BE2C (cell line): ENCODE measurements around the gene SRP9.
"Not testable (repeated sequence)": the region's sequence is repeated elsewhere in the genome, so short reads cannot be mapped to it uniquely, and the experiment has no call there.

ENCODE experiments used
- DNase-seq: peaks from one replicate; pipeline ENCODE4 v3.0.0-alpha.2; 2020
- H3K27me3 ChIP-seq: fragments of 250-450 bp; sonication (Bioruptor Pico); 2 replicates; pipeline ENCODE4 v1.5.1; 2020; ENCODE audit warnings: mild to moderate bottlenecking
- H3K36me3 ChIP-seq: fragments of 250-450 bp; sonication (Bioruptor Pico); 2 replicates; pipeline ENCODE4 v1.5.1; 2020; ENCODE audit warnings: mild to moderate bottlenecking
- H3K4me1 ChIP-seq: fragments of 250-450 bp; sonication (Bioruptor Pico); 2 replicates; pipeline ENCODE4 v1.5.1; 2020
- H3K4me3 ChIP-seq: 2 replicates; pipeline ENCODE4 v1.5.1; 2011; ENCODE audit warnings: low read depth, low read length
- H3K9me3 ChIP-seq: fragments of 250-450 bp; sonication (Bioruptor Pico); 2 replicates; pipeline ENCODE4 v1.5.1; 2020
- TF ChIP-seq, protein P1 (sequence below): IDR thresholded peaks from 2 replicates; pipeline ENCODE4 v1.5.1; 2012; ENCODE audit warnings: mild to moderate bottlenecking, low read depth, low read length

The SRP9 gene

DNA sequence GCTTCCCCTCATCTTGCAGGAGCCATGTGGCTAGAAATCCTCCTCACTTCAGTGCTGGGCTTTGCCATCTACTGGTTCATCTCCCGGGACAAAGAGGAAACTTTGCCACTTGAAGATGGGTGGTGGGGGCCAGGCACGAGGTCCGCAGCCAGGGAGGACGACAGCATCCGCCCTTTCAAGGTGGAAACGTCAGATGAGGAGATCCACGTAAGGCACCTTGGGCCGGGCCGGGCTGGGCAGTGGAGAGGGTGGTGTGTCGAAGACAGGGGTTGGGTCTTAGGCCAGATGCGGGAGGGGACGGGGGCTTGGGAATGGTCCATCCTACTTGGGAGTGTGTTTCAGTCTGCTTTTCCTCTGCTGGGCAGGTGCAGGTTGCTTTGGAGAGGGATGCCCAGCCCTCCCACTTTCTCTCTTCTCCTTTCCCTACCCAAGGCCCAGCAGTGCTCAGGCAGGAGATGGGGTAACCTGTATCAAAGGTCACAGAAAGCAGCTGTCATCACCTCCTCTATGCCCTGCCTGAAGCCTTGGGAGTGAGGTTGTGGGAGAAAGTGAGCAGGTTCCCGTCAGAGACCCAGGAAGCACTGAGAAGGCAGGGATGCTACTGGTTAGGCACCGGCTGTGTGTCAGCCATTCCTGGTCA is 51.2 kb downstream of the SRP9 start:
- no peaks in the 10 kb centered on the region for H3K9me3 ChIP-seq
- no peak overlapping the region for H3K4me3 ChIP-seq
- TF ChIP-seq, protein P1, sequence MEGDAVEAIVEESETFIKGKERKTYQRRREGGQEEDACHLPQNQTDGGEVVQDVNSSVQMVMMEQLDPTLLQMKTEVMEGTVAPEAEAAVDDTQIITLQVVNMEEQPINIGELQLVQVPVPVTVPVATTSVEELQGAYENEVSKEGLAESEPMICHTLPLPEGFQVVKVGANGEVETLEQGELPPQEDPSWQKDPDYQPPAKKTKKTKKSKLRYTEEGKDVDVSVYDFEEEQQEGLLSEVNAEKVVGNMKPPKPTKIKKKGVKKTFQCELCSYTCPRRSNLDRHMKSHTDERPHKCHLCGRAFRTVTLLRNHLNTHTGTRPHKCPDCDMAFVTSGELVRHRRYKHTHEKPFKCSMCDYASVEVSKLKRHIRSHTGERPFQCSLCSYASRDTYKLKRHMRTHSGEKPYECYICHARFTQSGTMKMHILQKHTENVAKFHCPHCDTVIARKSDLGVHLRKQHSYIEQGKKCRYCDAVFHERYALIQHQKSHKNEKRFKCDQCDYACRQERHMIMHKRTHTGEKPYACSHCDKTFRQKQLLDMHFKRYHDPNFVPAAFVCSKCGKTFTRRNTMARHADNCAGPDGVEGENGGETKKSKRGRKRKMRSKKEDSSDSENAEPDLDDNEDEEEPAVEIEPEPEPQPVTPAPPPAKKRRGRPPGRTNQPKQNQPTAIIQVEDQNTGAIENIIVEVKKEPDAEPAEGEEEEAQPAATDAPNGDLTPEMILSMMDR = no peak
- no peak for DNase-seq
- no peaks in the 10 kb centered on the region for H3K36me3 ChIP-seq
- H3K4me1 ChIP-seq = no peaks in the 10 kb centered on the region
- H3K27me3 ChIP-seq = no peaks in the 10 kb centered on the region

DNA sequence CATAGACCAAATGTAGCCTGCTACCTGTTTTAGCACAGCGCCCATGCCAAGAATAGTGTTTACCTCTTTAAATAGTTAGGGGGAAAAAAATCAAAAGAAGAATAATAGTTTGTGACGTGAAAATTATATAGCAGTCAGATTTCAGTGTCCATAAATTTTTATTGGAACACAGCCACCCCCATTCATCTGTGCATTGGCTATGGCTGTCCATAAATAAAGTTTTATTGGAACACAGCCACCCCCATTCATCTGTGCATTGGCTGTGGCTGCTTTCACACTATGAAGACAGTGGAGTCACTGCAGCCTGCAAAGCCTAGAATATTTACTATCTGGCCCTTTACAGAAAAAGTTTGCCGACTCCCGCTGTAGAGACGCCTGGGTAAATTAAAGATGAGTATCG is 53.2 kb downstream of the SRP9 start:
- Histone ChIP-seq H3K36me3 (no peaks in the 10 kb centered on the region), H3K4me1 (no peaks in the 10 kb centered on the region)

DNA sequence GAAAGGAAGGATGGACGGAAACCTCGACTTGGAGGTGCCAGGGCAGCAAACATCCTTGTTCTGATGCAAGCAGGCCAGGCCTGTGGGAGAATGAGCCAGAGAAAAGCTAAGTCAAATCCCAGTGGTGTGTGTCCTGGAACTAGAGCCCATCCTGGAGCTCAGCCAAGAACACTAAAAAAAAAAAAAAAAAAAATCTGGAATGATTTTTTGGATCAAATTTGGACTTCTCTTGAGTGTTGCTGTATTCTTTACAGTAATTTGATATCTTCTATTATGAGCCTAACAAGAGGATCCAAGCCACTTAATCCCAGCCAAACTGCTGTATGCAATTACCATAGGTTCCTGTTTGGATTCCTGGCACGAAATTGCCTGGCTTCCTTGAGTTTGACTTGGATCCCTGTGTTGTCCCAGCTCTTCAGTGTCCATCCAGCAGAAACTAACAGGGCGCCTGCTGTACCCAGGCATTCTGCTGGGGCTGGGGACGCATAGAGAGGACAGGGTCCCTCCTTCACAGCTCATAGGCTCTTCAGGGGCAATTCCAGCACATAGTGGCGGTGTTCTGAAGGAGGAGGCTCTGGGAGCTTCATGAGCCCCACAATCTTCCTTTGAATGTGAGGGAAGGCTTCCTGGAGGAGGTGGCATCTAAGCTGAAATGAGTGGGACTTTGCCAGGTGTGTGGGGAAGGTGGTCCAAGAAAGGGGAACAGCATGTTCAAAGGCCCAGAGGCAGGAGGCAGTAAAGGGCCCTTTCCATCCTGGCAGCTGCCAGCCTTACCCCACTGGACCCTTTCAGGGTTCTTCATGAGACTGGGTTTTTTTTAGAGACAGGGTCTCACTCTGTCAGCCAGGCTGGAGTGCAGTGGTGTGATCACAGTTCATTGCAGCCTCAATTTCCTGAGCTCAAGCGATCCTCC is 57.0 kb downstream of the SRP9 start:
- DNase-seq = no peak

More for the DNA sequence above, 53.2 kb downstream of the SRP9 start:
- no peak for DNase-seq
- Histone ChIP-seq H3K9me3 (no peaks in the 10 kb centered on the region), H3K27me3 (no peaks in the 10 kb centered on the region), H3K4me3 (no peak overlapping the region)
- TF ChIP-seq, protein P1 = no peak

DNA sequence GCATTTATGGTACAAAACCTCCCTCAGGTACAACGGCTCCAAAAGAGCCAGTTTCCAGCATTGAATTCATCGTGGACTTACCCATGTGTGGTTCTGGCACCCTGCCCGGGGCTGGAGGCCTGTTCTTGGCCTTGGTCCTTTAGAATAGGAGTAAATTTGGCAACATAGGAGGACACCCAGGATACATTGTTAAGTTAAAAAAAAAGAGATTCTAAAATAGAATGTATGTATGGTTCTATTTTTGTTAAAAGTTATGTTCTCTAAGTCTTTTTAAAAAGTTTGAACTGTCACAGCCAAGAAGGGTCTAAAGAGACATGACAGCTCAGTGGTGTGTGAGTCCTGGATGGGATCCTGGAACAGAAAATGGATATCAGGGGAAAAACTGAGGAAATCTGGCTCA is 58.2 kb downstream of the SRP9 start:
- Histone ChIP-seq H3K4me3 (no peak overlapping the region), H3K27me3 (no peaks in the 10 kb centered on the region), H3K4me1 (no peaks in the 10 kb centered on the region), H3K36me3 (no peaks in the 10 kb centered on the region), H3K9me3 (no peaks in the 10 kb centered on the region)
- DNase-seq = peak; percentile 38
- TF ChIP-seq, protein P1 = no peak

More for the DNA sequence above, 57.0 kb downstream of the SRP9 start:
- Histone ChIP-seq H3K27me3 (no peaks in the 10 kb centered on the region), H3K4me1 (no peaks in the 10 kb centered on the region), H3K4me3 (no peak overlapping the region), H3K9me3 (no peaks in the 10 kb centered on the region), H3K36me3 (no peaks in the 10 kb centered on the region)
- TF ChIP-seq, protein P1 = no peak

DNA sequence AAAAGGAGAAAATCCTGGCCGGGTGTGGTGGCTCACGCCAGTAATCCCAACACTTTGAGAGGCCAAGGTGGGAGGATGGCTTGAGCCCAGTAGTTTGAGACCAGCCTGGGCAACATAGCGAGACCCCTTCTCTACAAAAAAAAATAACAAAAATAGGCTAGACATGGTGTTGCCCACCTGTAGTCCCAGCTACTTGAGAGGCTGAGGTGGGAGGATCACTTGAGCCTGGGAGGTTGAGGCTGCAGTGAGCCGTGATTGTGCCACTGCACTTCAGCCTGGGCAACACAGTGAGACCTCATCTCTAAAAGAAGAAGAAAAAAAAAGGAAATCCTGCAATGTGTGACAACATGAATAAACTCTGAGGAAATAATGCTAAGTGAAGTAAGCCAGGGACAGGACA is 58.7 kb downstream of the SRP9 start:
- DNase-seq, H3K36me3 ChIP-seq, H3K4me1 ChIP-seq, H3K27me3 ChIP-seq, H3K9me3 ChIP-seq, H3K4me3 ChIP-seq: not testable (repeated sequence)

DNA sequence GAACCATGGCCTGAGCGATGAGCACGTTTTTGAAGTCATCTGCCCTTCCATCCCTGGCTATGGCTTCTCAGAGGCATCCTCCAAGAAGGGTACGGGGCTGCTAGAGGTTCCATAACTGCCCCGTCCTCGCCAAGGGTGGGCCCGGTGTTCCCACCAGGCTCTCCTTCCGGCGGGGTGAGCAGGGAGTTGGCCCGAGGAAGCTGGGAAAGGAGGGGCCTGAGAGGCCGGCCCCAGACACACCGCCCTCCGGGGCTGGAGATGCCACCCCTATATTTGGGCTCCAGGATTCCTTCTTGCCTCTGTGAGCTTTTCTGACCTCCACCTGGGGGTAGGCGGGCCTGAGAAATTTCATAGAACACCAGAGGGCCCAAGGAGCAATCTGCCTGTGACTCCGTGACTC is 61.2 kb downstream of the SRP9 start:
- TF ChIP-seq, protein P1 = no peak
- no peaks in the 10 kb centered on the region for H3K36me3 ChIP-seq
- H3K4me3 ChIP-seq = no peak overlapping the region
- no peaks in the 10 kb centered on the region for H3K27me3 ChIP-seq
- H3K9me3 ChIP-seq = no peaks in the 10 kb centered on the region
- DNase-seq = no peak
- no peaks in the 10 kb centered on the region; the same call in 1 of the 2 replicates for H3K4me1 ChIP-seq
